Transverse colon (tissue), 4 donors: ENCODE data around the gene NPY1R. TPM values are rescaled to one million over a fixed set of nuclear protein-coding genes. Genes with fewer than 3 reads are reported as not detected.

ENCODE experiments used
- DNase-seq: peaks from one replicate; pipeline ENCODE4 v3.0.0-alpha.2; 2019
- H3K27ac ChIP-seq, 4 donors: fragments of 200-600 bp; sonication (generic); 2 replicates each; pipeline ENCODE4 v1.5.1; 2016 to 2018; ENCODE audit warnings: inconsistent platforms in 4 of 4
- H3K27me3 ChIP-seq: fragments of 200-600 bp; sonication (generic); 2 replicates; pipeline ENCODE4 v1.5.1; 2017; ENCODE audit warnings: inconsistent platforms
- H3K36me3 ChIP-seq, 4 donors: fragments of 200-600 bp; sonication (generic); 2 replicates each; pipeline ENCODE4 v1.5.1; 2017 to 2019; ENCODE audit warnings: inconsistent platforms in 4 of 4
- H3K4me1 ChIP-seq, 4 donors: fragments of 200-600 bp; sonication (generic); 2 replicates each; pipeline ENCODE4 v1.5.1; 2017 to 2020; ENCODE audit warnings: inconsistent platforms in 4 of 4
- H3K4me3 ChIP-seq, 4 donors: fragments of 200-600 bp; sonication (generic); 1 replicate in 1 of 4; 2 replicates in 3 of 4; pipeline versions ENCODE4 v1.5.1 to v1.6.1; 2017 to 2019; ENCODE audit warnings: inconsistent platforms in 4 of 4
- H3K9me3 ChIP-seq, 2 donors: fragments of 200-600 bp; sonication (generic); 2 replicates each; pipeline ENCODE4 v1.5.1; 2017 to 2019; ENCODE audit warnings: inconsistent platforms in 2 of 2
- CTCF ChIP-seq, 5 experiments: fragments of 200-600 bp in 3 of 5; fragments of 450-650 bp in 2 of 5; sonication (generic) in 3 of 5; IDR thresholded peaks; 1 replicate in 2 of 5; 2 replicates in 3 of 5; pipeline ENCODE4 v1.5.1; 2016 to 2017; ENCODE audit warnings: antibody characterized with exemption in 5 of 5, inconsistent platforms in 3 of 5, mild to moderate bottlenecking in 2 of 5, moderate library complexity in 1 of 5
- EP300 ChIP-seq: sonication (generic); formaldehyde crosslinking; IDR thresholded peaks from one replicate; pipeline ENCODE4 v1.6.1; 2017; ENCODE audit warnings: antibody characterized with exemption, low read depth
- POLR2A ChIP-seq: fragments of 450-650 bp; IDR thresholded peaks from one replicate; pipeline ENCODE4 v1.6.1; 2016; ENCODE audit warnings: antibody characterized with exemption, mild to moderate bottlenecking, moderate library complexity
- POLR2AphosphoS5 ChIP-seq, 3 donors: sonication (generic); formaldehyde crosslinking; IDR thresholded peaks; one replicate each; pipeline ENCODE4 v1.6.1; 2016; ENCODE audit warnings: antibody characterized with exemption in 3 of 3
- WGBS, 2 donors: methylation state at CpG; one replicate each; pipeline ENCODE4 v1.1.5; 2018; ENCODE audit warnings: low coverage in 1 of 2; 5-methylcytosine and 5-hydroxymethylcytosine counted together
- in situ Hi-C, 4 donors: fragments of 200-750 bp; cut with MboI; loops; one replicate each; pipeline versions ENCODE4 v1.15.0 to v1.15.1; 2017; ENCODE audit warnings: low sequenced_read_pairs in 3 of 4, low pct_ligation_motif_present in 1 of 4, low pct_unique_long_range_greater_than_20kb in 1 of 4
- intact Hi-C: fragments of 100-400 bp; cut with DNase I; formaldehyde crosslinking; loops from one replicate; pipeline ENCODE4 v1.15.1; 2023; ENCODE audit warnings: low total_unique reads
- total RNA-seq, 4 donors: library from RNA; depleted of rRNA; stranded (reverse); fragments of >200 nt; gene quantifications; one replicate each; pipeline ENCODE4 v1.1.0, GENCODE V29; 2016

NPY1R gene
- total RNA-seq, 4 donors from 2014 or later: 0.80 to 19.8 (median 13.7) TPM

DNA sequence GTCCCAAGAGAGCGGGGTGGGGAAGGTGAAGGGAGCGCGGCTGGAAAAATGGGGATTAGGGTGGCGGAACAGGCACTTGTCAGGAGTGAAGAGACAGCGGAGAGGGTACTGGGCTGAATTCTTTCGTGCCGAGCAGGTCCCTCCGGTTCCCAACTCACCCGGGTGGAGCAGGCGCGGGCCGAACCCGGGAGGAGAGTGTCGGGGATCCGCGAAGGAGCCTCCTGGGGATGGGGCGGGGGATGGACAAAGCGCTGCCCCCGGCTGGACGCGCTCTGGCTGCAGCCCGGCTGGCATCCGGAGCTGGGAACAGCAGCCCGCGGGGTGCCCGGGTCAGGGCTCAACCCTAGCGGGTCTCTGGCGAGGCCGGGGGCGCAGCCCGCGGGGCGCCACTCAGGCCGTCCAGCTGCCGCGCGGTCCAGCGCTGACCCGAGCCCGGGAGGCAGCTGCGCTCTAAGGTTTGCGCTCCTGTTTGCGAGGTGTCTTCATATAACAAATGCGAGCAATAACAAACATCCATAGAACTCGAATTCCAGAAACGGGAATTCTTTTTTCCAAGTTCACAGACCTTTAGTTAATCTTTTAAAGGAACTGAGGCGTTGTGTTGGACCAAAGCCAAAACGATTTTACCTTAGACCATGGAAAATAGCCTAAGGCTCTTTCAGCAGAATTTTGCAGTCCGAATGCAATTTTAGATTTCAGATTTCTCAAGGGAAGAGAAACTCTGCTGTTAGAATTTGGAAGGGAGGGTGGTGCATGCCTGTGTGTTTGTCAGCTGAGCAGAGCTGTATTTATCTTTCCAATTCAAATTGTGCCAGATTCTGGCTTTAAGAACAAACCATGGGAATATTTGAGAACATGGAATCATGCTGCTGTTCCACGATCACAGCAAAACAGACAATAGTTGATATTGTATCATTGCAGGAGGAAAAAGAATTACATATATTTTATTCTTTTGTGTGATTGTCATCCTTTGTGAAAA is 12.0 kb upstream of the NPY1R start:
- peaks cover 61% of the 10 kb centered on the region for H3K27me3 ChIP-seq
- no peak for DNase-seq
- WGBS, 2 donors: 3 to 15% methylated on average over 5 to 49 of the region's 50 CpGs
- peaks cover 0 to 22% (median 14%) of the 10 kb centered on the region in 4 donors for H3K4me1 ChIP-seq
- no peak for TF ChIP-seq CTCF (IDR thresholded peaks at IDR 0.05)
- no peak for TF ChIP-seq POLR2A
- no peak for TF ChIP-seq EP300
- no peak for TF ChIP-seq POLR2AphosphoS5 (IDR thresholded peaks at IDR 0.05)
- intact Hi-C loops (no loop called here), in situ Hi-C loops (loop anchor here in 3 of 4 donors (25.0 kb wide), 2 partner anchors 232 to 832 kb away; no protein-coding TSS in a partner anchor)
- peak overlapping the region; percentile 8 to 63 (median 38) for H3K4me3 ChIP-seq
- H3K36me3 ChIP-seq: no peaks in the 10 kb centered on the region
- no peaks in the 10 kb centered on the region for H3K9me3 ChIP-seq
- peak overlapping the region in 1 of 4 donors; percentile 47 for H3K27ac ChIP-seq

DNA sequence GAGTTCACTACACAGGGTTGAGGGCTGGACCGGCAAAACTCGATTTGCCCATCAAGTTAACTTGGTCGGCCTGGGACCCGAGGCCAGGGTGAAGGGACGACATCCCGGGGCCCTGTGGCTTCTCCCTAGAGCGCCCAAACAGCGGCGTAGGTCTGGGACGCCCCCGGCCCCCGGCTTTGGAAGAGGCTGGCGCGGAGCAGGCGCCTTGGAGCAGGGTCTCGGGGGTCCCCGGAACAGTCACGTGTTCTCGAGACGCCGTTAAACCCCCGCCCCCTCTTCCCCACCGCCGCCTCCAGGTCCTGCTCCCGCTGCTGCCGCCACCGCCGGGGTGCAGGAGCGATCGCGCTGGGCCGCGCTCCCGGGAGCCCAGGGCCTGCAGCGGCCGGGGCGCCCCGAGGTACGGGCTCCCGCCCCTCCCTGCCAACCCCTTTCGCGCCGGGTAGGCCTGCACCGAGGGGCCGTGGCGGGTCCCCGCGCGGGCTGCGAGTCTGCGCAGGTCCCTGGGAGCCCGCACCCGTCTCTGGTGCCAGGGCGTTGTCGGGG is 11.3 kb upstream of the NPY1R start, which contains the start of gene NPY5R:
TSS of gene NPY5R (plus strand) at position 289 of the 543 bp plus-strand sequence. CDS start 6,382 bp downstream, outside the sequence.
- H3K9me3 ChIP-seq: no peaks in the 10 kb centered on the region
- DNase-seq: no peak
- in situ Hi-C loops (loop anchor here in 3 of 4 donors (25.0 kb wide), 2 partner anchors 231 to 831 kb away; no protein-coding TSS in a partner anchor), intact Hi-C loops (no loop called here)
- TF ChIP-seq POLR2A: no peak
- TF ChIP-seq EP300: no peak
- TF ChIP-seq POLR2AphosphoS5 (IDR thresholded peaks at IDR 0.05): no peak
- TF ChIP-seq CTCF (IDR thresholded peaks at IDR 0.05): no peak
- H3K4me3 ChIP-seq: peak within 1 kb of the TSS; percentile 8 to 63 (median 38)
- H3K36me3 ChIP-seq: no peaks in the 10 kb centered on the region
- peaks cover 61% of the 10 kb centered on the region for H3K27me3 ChIP-seq
- H3K4me1 ChIP-seq: peaks cover 0 to 22% (median 14%) of the 10 kb centered on the region in 4 donors
- 1% methylated on average over 12 of the region's 55 CpGs; no CpG with 5 or more reads in 1 of the 2 donors for WGBS, 2 donors
- H3K27ac ChIP-seq: peak within 1 kb of the TSS in 1 of 4 donors; percentile 47

GRCh38 chr4:163335384-163335783 is 3.0 kb upstream of the NPY1R start:
- TF ChIP-seq POLR2AphosphoS5 (IDR thresholded peaks at IDR 0.05): no peak
- TF ChIP-seq POLR2A: no peak
- TF ChIP-seq CTCF (IDR thresholded peaks at IDR 0.05): no peak
- no peak for TF ChIP-seq EP300
- Histone ChIP-seq H3K9me3 (no peaks in the 10 kb centered on the region), H3K27me3 (peaks cover 37% of the 10 kb centered on the region), H3K36me3 (no peaks in the 10 kb centered on the region), H3K4me1 (peaks cover 0 to 14% (median 6%) of the 10 kb centered on the region in 4 donors), H3K27ac (no peak overlapping the region), H3K4me3 (no peak overlapping the region)
- DNase-seq: no peak
- 85 to 90% methylated on average over 3 of the region's 3 CpGs for WGBS, 2 donors
- in situ Hi-C loops: loop anchor here in 3 of 4 donors (10.0 to 25.0 kb wide), 3 partner anchors 221 to 823 kb away; no protein-coding TSS in a partner anchor
- intact Hi-C loops: no loop called here
